NB4 (cell line): ENCODE results near the gene BNIPL.

Source experiments
- POLR2A ChIP-seq: IDR thresholded peaks from 2 replicates; pipeline ENCODE4 v1.6.1; 2011; ENCODE audit warnings: mild to moderate bottlenecking; ENCODE audit not compliant: insufficient read length; ENCODE audit errors: extremely low read depth
- TF ChIP-seq, protein P1 (sequence below): IDR thresholded peaks from one replicate; pipeline ENCODE4 v1.5.1; 2012; ENCODE audit warnings: low read depth, low read length

DNA sequence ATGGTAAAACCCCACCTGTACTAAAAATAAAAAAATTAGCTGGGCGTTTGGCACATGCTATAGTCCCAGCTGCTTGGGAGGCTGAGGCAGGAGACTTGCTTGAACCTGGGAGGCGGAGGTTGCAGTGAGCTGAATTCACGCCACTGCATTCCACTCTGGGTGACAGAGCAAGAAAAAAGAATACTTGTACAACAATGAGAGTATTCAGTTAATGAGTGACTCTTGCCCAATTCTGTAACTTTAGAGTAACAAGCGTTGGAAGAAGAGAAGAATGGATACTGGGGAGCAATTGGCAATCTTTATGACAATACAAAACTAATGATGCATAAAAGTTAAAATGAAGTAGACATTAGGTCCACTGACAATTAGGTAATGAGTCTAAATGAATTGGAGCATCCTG lies 43.8 kb upstream of the BNIPL start:
- TF ChIP-seq, protein P1, sequence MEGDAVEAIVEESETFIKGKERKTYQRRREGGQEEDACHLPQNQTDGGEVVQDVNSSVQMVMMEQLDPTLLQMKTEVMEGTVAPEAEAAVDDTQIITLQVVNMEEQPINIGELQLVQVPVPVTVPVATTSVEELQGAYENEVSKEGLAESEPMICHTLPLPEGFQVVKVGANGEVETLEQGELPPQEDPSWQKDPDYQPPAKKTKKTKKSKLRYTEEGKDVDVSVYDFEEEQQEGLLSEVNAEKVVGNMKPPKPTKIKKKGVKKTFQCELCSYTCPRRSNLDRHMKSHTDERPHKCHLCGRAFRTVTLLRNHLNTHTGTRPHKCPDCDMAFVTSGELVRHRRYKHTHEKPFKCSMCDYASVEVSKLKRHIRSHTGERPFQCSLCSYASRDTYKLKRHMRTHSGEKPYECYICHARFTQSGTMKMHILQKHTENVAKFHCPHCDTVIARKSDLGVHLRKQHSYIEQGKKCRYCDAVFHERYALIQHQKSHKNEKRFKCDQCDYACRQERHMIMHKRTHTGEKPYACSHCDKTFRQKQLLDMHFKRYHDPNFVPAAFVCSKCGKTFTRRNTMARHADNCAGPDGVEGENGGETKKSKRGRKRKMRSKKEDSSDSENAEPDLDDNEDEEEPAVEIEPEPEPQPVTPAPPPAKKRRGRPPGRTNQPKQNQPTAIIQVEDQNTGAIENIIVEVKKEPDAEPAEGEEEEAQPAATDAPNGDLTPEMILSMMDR = no peak
- TF ChIP-seq POLR2A = no peak
